ENCODE data around the gene ELP1. TPM values are rescaled to one million over a fixed set of nuclear protein-coding genes. Genes with fewer than 3 reads are reported as not detected.

Gene ELP1
- total RNA-seq, 6 experiments from 2014 or later: 10.4 to 20.6 (median 13.0) TPM

DNA sequence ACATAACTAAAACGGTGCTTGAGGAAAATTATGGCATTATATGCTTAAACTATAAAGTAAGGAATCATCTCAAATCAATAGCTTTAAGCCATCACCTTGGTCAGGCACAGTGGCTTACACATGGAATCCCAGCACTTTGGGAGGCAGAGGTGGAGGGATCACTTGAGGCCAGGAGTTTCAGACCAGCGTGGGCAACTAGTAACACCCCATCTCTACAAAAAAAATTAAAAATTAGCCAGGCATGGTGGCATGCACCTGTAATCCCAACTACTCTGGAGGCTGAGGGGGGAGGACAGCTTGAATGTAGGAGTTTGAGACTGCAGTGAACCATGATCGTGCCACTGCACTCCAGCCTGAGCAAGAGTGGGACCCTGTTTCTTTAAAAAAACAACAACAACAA, 49.2 kb downstream of the ELP1 start:
- Histone ChIP-seq H3K36me3 (peaks cover 0 to 8% (median 2%) of the 10 kb centered on the region in 4 donors), H3K27ac (peak overlapping the region in 2 of 3 donors; percentile 69 to 81), H3K9me3 (no peaks in the 10 kb centered on the region), H3K27me3 (no peaks in the 10 kb centered on the region), H3K4me1 (peaks cover 0 to 34% (median 7%) of the 10 kb centered on the region in 4 donors), H3K4me3 (no peak overlapping the region)
- 43% methylated on average over 3 of the region's 3 CpGs for WGBS (ENCODE audit: insufficient coverage, low coverage, low lambda C conversion rate, missing lambda C conversion rate)
- DNase-seq: no peak
- peak in 1 of 4 donors; percentile 5 for ATAC-seq
- no peak for TF ChIP-seq POLR2A (IDR thresholded peaks at IDR 0.05)
- TF ChIP-seq, protein P1, sequence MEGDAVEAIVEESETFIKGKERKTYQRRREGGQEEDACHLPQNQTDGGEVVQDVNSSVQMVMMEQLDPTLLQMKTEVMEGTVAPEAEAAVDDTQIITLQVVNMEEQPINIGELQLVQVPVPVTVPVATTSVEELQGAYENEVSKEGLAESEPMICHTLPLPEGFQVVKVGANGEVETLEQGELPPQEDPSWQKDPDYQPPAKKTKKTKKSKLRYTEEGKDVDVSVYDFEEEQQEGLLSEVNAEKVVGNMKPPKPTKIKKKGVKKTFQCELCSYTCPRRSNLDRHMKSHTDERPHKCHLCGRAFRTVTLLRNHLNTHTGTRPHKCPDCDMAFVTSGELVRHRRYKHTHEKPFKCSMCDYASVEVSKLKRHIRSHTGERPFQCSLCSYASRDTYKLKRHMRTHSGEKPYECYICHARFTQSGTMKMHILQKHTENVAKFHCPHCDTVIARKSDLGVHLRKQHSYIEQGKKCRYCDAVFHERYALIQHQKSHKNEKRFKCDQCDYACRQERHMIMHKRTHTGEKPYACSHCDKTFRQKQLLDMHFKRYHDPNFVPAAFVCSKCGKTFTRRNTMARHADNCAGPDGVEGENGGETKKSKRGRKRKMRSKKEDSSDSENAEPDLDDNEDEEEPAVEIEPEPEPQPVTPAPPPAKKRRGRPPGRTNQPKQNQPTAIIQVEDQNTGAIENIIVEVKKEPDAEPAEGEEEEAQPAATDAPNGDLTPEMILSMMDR (IDR thresholded peaks at IDR 0.05): no peak
- intact Hi-C loops (cut with DNase I): no loop called here

- ATAC-seq: no peak
- Histone ChIP-seq H3K4me1 (peaks cover 0 to 29% (median 7%) of the 10 kb centered on the region in 4 donors), H3K27ac (no peak overlapping the region), H3K36me3 (peaks cover 0 to 21% (median 12%) of the 10 kb centered on the region in 4 donors), H3K9me3 (no peaks in the 10 kb centered on the region), H3K4me3 (no peak overlapping the region), H3K27me3 (no peaks in the 10 kb centered on the region)
- TF ChIP-seq, protein P1 (IDR thresholded peaks at IDR 0.05): no peak
- no peak for TF ChIP-seq POLR2A (IDR thresholded peaks at IDR 0.05)
- WGBS (ENCODE audit: insufficient coverage, low coverage, low lambda C conversion rate, missing lambda C conversion rate): 91% methylated on average over 3 of the region's 3 CpGs
- DNase-seq: no peak
- intact Hi-C loops (cut with DNase I): no loop called here
Measured at GRCh38 chr9:108883085-108883484, 50.8 kb downstream of the ELP1 start.

GRCh38 chr9:108882052-108882888, 51.7 kb downstream of the ELP1 start:
- no peak overlapping the region for H3K27ac ChIP-seq
- H3K27me3 ChIP-seq: no peaks in the 10 kb centered on the region
- 92% methylated on average over 6 of the region's 6 CpGs for WGBS (ENCODE audit: insufficient coverage, low coverage, low lambda C conversion rate, missing lambda C conversion rate)
- no peak for DNase-seq
- intact Hi-C loops (cut with DNase I): no loop called here
- TF ChIP-seq POLR2A (IDR thresholded peaks at IDR 0.05): no peak
- TF ChIP-seq, protein P1 (IDR thresholded peaks at IDR 0.05): no peak
- peaks cover 0 to 25% (median 7%) of the 10 kb centered on the region in 4 donors for H3K4me1 ChIP-seq
- no peak overlapping the region for H3K4me3 ChIP-seq
- H3K9me3 ChIP-seq: no peaks in the 10 kb centered on the region
- no peak for ATAC-seq
- peaks cover 0 to 29% (median 15%) of the 10 kb centered on the region in 4 donors for H3K36me3 ChIP-seq

GRCh38 chr9:108880738-108881316, 53.1 kb downstream of the ELP1 start:
- intact Hi-C loops (cut with DNase I): no loop called here
- Histone ChIP-seq H3K9me3 (no peaks in the 10 kb centered on the region), H3K27me3 (no peaks in the 10 kb centered on the region), H3K36me3 (peaks cover 0 to 29% (median 15%) of the 10 kb centered on the region in 4 donors), H3K4me3 (no peak overlapping the region), H3K4me1 (peaks cover 0 to 12% (median 1%) of the 10 kb centered on the region in 4 donors), H3K27ac (no peak overlapping the region)
- ATAC-seq (no peak), DNase-seq (no peak)
- TF ChIP-seq, protein P1 (IDR thresholded peaks at IDR 0.05): no peak
- no peak for TF ChIP-seq POLR2A (IDR thresholded peaks at IDR 0.05)
- 69% methylated on average over 3 of the region's 3 CpGs for WGBS (ENCODE audit: insufficient coverage, low coverage, low lambda C conversion rate, missing lambda C conversion rate)
